HCT116 (cell line): Measurements from ENCODE around the gene HSD3B7. TPM values are rescaled to one million over a fixed set of nuclear protein-coding genes. Genes with fewer than 3 reads are reported as not detected.

Experiments
- ATAC-seq: fragments of 200-7000 bp; cut with Tn5 transposase; 2 replicates; pipeline ENCODE4 v1.9.1; 2020; ENCODE audit warnings: mild to moderate bottlenecking, moderate library complexity
- BruUV-seq: library from RNA; stranded (reverse); fragments of 400-500 nt; replicated peaks from 2 replicates; lab custom pipeline; 2021; lab: Mats Ljungman, UMichigan
- CTCF ChIA-PET: fragments of 300-600 bp; sonication (Branson Sonifier 250); formaldehyde crosslinking; loops from one replicate; lab custom pipeline; 2021; ENCODE audit warnings: antibody characterized with exemption; lab: Charles Lee
- POLR2A ChIA-PET: fragments of 300-600, 350-600 bp; sonication (Branson Sonifier 250); formaldehyde crosslinking; loops from one replicate; lab custom pipeline; 2021; ENCODE audit warnings: antibody characterized with exemption; lab: Charles Lee
- RAD21 ChIA-PET, 2 experiments: fragments of 300-600 bp; sonication (Branson Sonifier 250); formaldehyde crosslinking; loops; one replicate each; lab custom pipeline; 2023; ENCODE audit warnings: low total read pairs in 2 of 2; ENCODE audit not compliant: uncharacterized antibody in 2 of 2, unreplicated experiment in 2 of 2, low non-redundant PET in 1 of 2; lab: Charles Lee
- DNase-seq: peaks from one replicate; pipeline ENCODE4 v3.0.0-alpha.2; 2010; ENCODE audit warnings: low read depth, low spot score
- H2AFZ ChIP-seq: fragments of 200-600 bp; shearing (Covaris generic), sonication (generic); 2 replicates; pipeline ENCODE4 v1.6.1; 2017; ENCODE audit warnings: low read depth, mixed run types, mixed read lengths, antibody characterized with exemption, low read length; ENCODE audit not compliant: poor library complexity, severe bottlenecking
- H3K27ac ChIP-seq: 2 replicates; pipeline ENCODE4 v1.5.1; 2012; ENCODE audit warnings: low read depth, low read length
- H3K27me3 ChIP-seq: fragments of 200-600 bp; sonication (generic); 2 replicates; pipeline ENCODE4 v1.6.1; 2016; ENCODE audit warnings: mixed run types, low read length, mixed read lengths; ENCODE audit not compliant: insufficient read depth
- H3K36me3 ChIP-seq, 2 experiments: fragments of 200-500 bp in 1 of 2; fragments of 200-600 bp in 1 of 2; sonication (Bioruptor generic) in 1 of 2; sonication (generic) in 1 of 2; 2 replicates each; pipeline versions ENCODE4 v1.5.1 to v1.6.1; 2014 to 2016; ENCODE audit warnings: low read length in 2 of 2, inconsistent platforms in 1 of 2, mixed read lengths in 1 of 2, mixed run types in 1 of 2; ENCODE audit not compliant: insufficient read depth in 2 of 2, control insufficient read depth in 1 of 2
- H3K4me1 ChIP-seq, 2 experiments: fragments of 200-600 bp in 1 of 2; sonication (generic) in 1 of 2; 2 replicates each; pipeline versions ENCODE4 v1.5.1 to v1.6.1; 2012 to 2017; ENCODE audit warnings: low read length in 2 of 2, inconsistent platforms in 1 of 2, mild to moderate bottlenecking in 1 of 2, mixed read lengths in 1 of 2, mixed run types in 1 of 2, moderate library complexity in 1 of 2; ENCODE audit not compliant: insufficient read depth in 2 of 2, control insufficient read depth in 1 of 2
- H3K4me2 ChIP-seq: fragments of 200-600 bp; sonication (generic); 2 replicates; pipeline ENCODE4 v1.6.1; 2017; ENCODE audit warnings: mixed run types, low read length, mixed read lengths
- H3K4me3 ChIP-seq, 2 experiments: fragments of 200-600 bp in 1 of 2; sonication (generic) in 1 of 2; replicated peaks in 1 of 2; 2 replicates each; pipeline ENCODE4 v1.5.1; 2011 to 2016; ENCODE audit warnings: low read length in 2 of 2, control low read depth in 1 of 2, low read depth in 1 of 2, mild to moderate bottlenecking in 1 of 2, mixed read lengths in 1 of 2, mixed run types in 1 of 2
- H3K79me2 ChIP-seq: fragments of 200-600 bp; sonication (generic); 2 replicates; pipeline ENCODE4 v1.6.1; 2017; ENCODE audit warnings: mild to moderate bottlenecking, mixed run types, low read length, moderate library complexity, mixed read lengths; ENCODE audit not compliant: insufficient read depth
- H3K9ac ChIP-seq: fragments of 200-600 bp; sonication (generic); 2 replicates; pipeline ENCODE4 v1.6.1; 2016; ENCODE audit warnings: low read length, mixed read lengths
- H3K9me2 ChIP-seq: fragments of 200-600 bp; sonication (generic), shearing (Covaris generic); 2 replicates; pipeline ENCODE4 v1.6.1; 2017; ENCODE audit warnings: mixed run types, mild to moderate bottlenecking, moderate library complexity; ENCODE audit not compliant: insufficient read depth
- H3K9me3 ChIP-seq, 2 experiments: fragments of 200-500 bp in 1 of 2; fragments of 200-600 bp in 1 of 2; sonication (Bioruptor generic) in 1 of 2; sonication (generic) in 1 of 2; 2 replicates each; pipeline ENCODE4 v1.6.1; 2014 to 2017; ENCODE audit warnings: low read length in 2 of 2, mixed read lengths in 2 of 2, inconsistent platforms in 1 of 2, low read depth in 1 of 2, mild to moderate bottlenecking in 1 of 2, mixed run types in 1 of 2, moderate library complexity in 1 of 2; ENCODE audit not compliant: control insufficient read depth in 1 of 2, insufficient read depth in 1 of 2
- H4K20me1 ChIP-seq: fragments of 200-600 bp; sonication (generic), shearing (Covaris generic); 2 replicates; pipeline ENCODE4 v1.6.1; 2017; ENCODE audit warnings: mixed run types, mild to moderate bottlenecking, moderate library complexity; ENCODE audit not compliant: insufficient read depth
- CBX3 ChIP-seq: IDR thresholded peaks from 2 replicates; pipeline ENCODE4 v1.6.1; 2012; ENCODE audit warnings: low read depth
- CEBPB ChIP-seq: IDR thresholded peaks from 2 replicates; pipeline ENCODE4 v1.6.1; 2012; ENCODE audit warnings: low read depth
- ELF1 ChIP-seq: IDR thresholded peaks from 2 replicates; pipeline ENCODE4 v1.6.1; 2012; ENCODE audit warnings: low read depth, borderline replicate concordance
- EZH2phosphoT487 ChIP-seq: fragments of 200-600 bp; IDR thresholded peaks from 2 replicates; pipeline ENCODE4 v1.6.1; 2018; ENCODE audit warnings: antibody characterized with exemption, borderline replicate concordance
- FOSL1 ChIP-seq: IDR thresholded peaks from 2 replicates; pipeline ENCODE4 v1.6.1; 2012; ENCODE audit warnings: low read depth
- JUND ChIP-seq: IDR thresholded peaks from 2 replicates; pipeline ENCODE4 v1.6.1; 2012
- POLR2AphosphoS5 ChIP-seq: IDR thresholded peaks from 2 replicates; pipeline ENCODE4 v1.6.1; 2011; ENCODE audit warnings: mild to moderate bottlenecking, low read depth, low read length, moderate library complexity
- SIN3A ChIP-seq: IDR thresholded peaks from 2 replicates; pipeline ENCODE4 v1.6.1; 2012; ENCODE audit warnings: low read depth
- SRF ChIP-seq: IDR thresholded peaks from 2 replicates; pipeline ENCODE4 v1.6.1; 2012; ENCODE audit warnings: low read depth
- TCF7L2 ChIP-seq: IDR thresholded peaks from 2 replicates; pipeline ENCODE4 v1.7.0; 2011; ENCODE audit warnings: borderline replicate concordance, inconsistent platforms; ENCODE audit not compliant: insufficient read depth, insufficient read length; ENCODE audit errors: extremely low read depth
- ZFX ChIP-seq: fragments of 450-650 bp; IDR thresholded peaks from 2 replicates; pipeline ENCODE4 v1.6.1; 2017
- intact Hi-C: fragments of 100-400 bp; cut with micrococcal nuclease; formaldehyde crosslinking; loops from 2 replicates; pipeline ENCODE4 v1.10.0; 2022
- total RNA-seq: library from RNA; stranded (reverse); gene quantifications from one replicate; pipeline ENCODE4 v1.2.1, GENCODE V29; 2021; ENCODE audit not compliant: unreplicated experiment
- TF ChIP-seq, protein P1 (sequence below), 3 experiments: fragments of 200-600 bp in 1 of 3; sonication (generic) in 1 of 3; IDR thresholded peaks in 2 of 3; conservative IDR thresholded peaks in 1 of 3; 2 replicates each; pipeline ENCODE4 v1.5.1; 2012 to 2017; ENCODE audit warnings: low read depth in 2 of 3, low read length in 2 of 3, antibody characterized with exemption in 1 of 3, borderline replicate concordance in 1 of 3, control low read depth in 1 of 3, mild to moderate bottlenecking in 1 of 3, mixed read lengths in 1 of 3, mixed run types in 1 of 3, moderate library complexity in 1 of 3; ENCODE audit not compliant: insufficient read depth in 1 of 3

HSD3B7 gene
- total RNA-seq, 1 experiment from 2014 or later: 8.6 TPM

DNA sequence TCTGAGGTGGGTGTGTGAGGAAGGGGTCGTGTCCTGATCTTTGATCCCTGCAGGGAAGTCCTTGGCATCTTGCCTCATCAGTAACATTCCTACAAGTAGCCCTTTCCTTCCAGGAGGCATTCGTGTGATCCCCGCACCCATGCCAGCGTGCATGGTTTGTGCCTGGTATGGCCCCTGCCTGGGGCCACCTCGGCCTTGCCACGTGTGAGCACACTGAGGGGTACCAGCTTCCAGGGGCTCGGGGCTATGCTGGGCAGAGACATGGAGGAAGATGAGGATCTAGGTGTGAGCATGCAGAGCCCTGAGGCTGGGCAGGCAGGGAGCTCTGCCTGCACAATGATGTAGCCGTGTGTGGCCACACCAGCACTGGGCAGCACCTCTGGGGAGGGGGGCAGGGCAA lies 6.0 kb downstream of the HSD3B7 start:
- ChIA-PET RAD21 (no interaction called here), POLR2A (no interaction called here), CTCF (no interaction called here)
- Histone ChIP-seq H2AFZ (no peak overlapping the region), H3K9me3 (no peaks in the 10 kb centered on the region), H4K20me1 (no peaks in the 10 kb centered on the region), H3K27ac (no peak overlapping the region), H3K36me3 (no peaks in the 10 kb centered on the region), H3K27me3 (no peaks in the 10 kb centered on the region), H3K4me1 (peaks cover 0 to 8% of the 10 kb centered on the region in 2 experiments; a peak in 2 of 4 replicates)
- no TSS peak for BruUV-seq
- intact Hi-C loops: no loop called here
- TF ChIP-seq, protein P1, sequence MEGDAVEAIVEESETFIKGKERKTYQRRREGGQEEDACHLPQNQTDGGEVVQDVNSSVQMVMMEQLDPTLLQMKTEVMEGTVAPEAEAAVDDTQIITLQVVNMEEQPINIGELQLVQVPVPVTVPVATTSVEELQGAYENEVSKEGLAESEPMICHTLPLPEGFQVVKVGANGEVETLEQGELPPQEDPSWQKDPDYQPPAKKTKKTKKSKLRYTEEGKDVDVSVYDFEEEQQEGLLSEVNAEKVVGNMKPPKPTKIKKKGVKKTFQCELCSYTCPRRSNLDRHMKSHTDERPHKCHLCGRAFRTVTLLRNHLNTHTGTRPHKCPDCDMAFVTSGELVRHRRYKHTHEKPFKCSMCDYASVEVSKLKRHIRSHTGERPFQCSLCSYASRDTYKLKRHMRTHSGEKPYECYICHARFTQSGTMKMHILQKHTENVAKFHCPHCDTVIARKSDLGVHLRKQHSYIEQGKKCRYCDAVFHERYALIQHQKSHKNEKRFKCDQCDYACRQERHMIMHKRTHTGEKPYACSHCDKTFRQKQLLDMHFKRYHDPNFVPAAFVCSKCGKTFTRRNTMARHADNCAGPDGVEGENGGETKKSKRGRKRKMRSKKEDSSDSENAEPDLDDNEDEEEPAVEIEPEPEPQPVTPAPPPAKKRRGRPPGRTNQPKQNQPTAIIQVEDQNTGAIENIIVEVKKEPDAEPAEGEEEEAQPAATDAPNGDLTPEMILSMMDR (IDR thresholded peaks at IDR 0.05 in 2 of 3, conservative IDR thresholded peaks at IDR 0.05 in 1 of 3; ENCODE audit: borderline replicate concordance in 1 of 3, insufficient read depth in 1 of 3, low read depth in 2 of 3, low read length in 2 of 3): no peak
- no peak for TF ChIP-seq FOSL1
- TF ChIP-seq SRF: no peak
- TF ChIP-seq EZH2phosphoT487: no peak
- no peak for TF ChIP-seq SIN3A
- no peak for TF ChIP-seq ELF1
- no peak for TF ChIP-seq TCF7L2
- TF ChIP-seq CEBPB: no peak
- TF ChIP-seq, all 23 proteins: peak for 0
- H3K4me2 ChIP-seq: no peak overlapping the region
- H3K9me2 ChIP-seq: no peaks in the 10 kb centered on the region
- no peak for DNase-seq
- no peak overlapping the region for H3K4me3 ChIP-seq
- no peaks in the 10 kb centered on the region for H3K79me2 ChIP-seq
- ATAC-seq: no peak
- no peak overlapping the region for H3K9ac ChIP-seq

DNA sequence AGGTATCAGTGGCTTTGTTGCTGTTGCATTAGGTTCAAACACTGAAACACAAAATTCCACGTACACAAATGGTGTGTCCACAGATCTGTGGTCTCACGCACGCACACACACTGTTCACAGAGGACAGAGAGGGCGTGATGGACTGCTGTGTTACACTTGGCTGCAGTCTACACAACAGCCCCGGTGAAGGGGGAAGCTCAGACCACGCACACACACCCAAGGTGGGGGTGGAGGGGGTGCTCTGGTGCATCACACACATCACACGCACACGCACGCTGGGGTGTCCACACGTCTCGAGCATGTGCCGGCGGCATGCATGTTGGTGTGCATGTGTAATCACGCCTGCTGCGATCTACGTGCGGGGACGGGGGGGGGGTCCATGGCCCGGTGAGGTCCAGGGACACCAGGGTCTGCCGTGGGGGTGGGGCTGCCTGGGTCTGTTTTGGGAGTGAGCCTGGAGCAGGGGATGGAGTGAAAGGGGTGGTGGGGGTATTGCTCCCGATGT lies 7.3 kb downstream of the HSD3B7 start:
- H3K36me3 ChIP-seq: no peaks in the 10 kb centered on the region
- H2AFZ ChIP-seq: no peak overlapping the region
- H3K4me2 ChIP-seq: no peak overlapping the region
- no peak for TF ChIP-seq ZFX
- TF ChIP-seq JUND: no peak
- TF ChIP-seq CBX3: no peak
- TF ChIP-seq POLR2AphosphoS5: no peak
- TF ChIP-seq, all 23 proteins: peak for 0
- Histone ChIP-seq H3K27ac (no peak overlapping the region), H3K9ac (no peak overlapping the region), H4K20me1 (no peaks in the 10 kb centered on the region), H3K27me3 (no peaks in the 10 kb centered on the region), H3K9me2 (no peaks in the 10 kb centered on the region), H3K9me3 (no peaks in the 10 kb centered on the region), H3K4me1 (peaks cover 2 to 19% of the 10 kb centered on the region in 2 experiments), H3K79me2 (no peaks in the 10 kb centered on the region), H3K4me3 (no peak overlapping the region)
- ChIA-PET RAD21 (no interaction called here), POLR2A (no interaction called here), CTCF (no interaction called here)
- no peak for ATAC-seq
- no TSS peak for BruUV-seq
- no peak for DNase-seq
- intact Hi-C loops: no loop called here
